HG03432 (cell line): ENCODE results near the gene CISD1.
"Not testable (repeated sequence)": the region's sequence is repeated elsewhere in the genome, so short reads cannot be mapped to it uniquely, and the experiment has no call there.

Source experiments
- ATAC-seq: cut with Tn5 transposase; IDR thresholded peaks from one replicate; pipeline ENCODE4 v1.9.1; 2021; ENCODE audit warnings: mild to moderate bottlenecking, moderate library complexity; ENCODE audit not compliant: unreplicated experiment

Gene CISD1

GRCh38 chr10:58268946-58269781 is at the start of gene CISD1:
Gene CISD1, plus strand, starts transcription at chr10:58269162. Its CDS starts 112 bp downstream, at chr10:58269274.
- ATAC-seq = peak; percentile 71

GRCh38 chr10:58219875-58220274 is 49.1 kb upstream of the CISD1 start:
- ATAC-seq = no peak

- no peak for ATAC-seq
Measured at GRCh38 chr10:58220769-58221451, 48.1 kb upstream of the CISD1 start.

DNA sequence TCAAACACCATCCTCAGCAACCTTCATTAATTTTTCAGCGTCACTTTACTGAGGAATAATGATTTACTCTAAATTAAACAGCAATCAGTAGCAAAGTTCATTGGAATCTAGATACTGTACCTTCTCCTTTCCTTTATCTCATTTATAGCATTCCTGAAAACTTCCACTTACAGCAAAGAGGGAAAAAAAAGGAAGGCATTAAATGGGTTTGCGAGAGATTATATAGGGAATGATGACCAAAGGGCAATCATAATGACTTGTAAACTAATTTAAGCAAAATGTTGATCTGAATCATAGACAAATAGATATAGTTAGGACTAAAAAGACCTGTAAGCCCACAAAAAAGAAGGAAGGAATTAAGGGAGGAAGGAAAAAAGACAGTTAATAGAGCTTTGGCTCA is 43.3 kb upstream of the CISD1 start:
- no peak for ATAC-seq

DNA sequence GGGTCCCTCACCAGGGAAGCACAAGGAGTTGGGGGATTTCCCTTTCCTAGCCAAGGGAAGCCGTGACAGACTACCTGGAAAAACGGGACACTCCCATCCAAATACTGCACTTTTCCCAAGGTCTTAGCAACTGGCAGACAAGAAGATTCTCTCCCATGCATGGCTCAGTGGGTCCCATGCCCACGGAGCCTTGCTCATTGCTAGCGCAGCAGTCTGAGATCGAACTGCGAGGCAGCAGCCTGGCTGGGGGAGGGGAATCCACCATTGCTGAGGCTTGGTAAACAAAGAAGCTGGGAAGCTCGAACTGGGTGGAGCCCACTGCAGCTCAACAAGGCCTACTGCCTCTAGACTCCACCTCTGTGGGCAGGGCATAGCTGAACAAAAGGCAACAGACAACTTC is 39.1 kb upstream of the CISD1 start:
- ATAC-seq = not testable (repeated sequence)

DNA sequence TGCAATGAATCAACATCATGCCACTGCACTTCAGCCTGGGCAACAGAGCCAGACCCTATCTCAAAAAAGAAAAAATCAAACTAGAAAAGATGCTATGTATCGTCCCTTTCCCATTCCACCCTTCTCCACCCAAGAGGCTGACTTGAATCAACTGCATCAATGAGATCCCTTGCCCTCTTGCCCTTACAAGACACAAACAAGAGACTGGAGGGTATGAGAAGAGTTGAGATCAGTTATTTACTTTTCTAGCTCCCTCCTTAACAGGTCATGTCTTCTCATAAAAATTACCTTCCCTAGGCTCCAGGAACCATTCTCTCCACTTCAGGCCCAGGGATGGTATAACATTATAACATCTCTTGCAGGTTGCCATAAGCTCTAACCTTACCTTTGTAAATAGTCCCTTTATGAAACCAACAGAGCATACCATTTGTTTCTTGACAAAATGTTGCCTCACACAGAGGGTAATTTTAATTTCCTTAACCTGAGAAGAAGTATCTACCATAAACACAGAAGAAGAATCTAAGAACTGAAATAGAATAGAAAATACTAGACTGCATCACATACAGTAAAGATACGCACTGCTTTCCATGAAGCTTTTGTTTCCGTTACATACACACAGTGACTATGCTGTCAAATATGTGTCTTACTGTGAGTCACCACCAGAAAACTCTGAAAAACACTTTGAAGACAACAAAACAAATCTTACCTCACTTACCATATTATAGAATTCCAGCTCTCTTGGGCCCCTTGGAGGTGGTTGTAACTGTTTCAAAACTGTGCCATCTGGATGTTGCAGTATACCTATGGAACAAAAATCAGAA is 31.7 kb upstream of the CISD1 start:
- ATAC-seq = no peak

GRCh38 chr10:58239561-58240169 is 29.3 kb upstream of the CISD1 start:
- no peak for ATAC-seq

GRCh38 chr10:58240531-58240930 is 28.4 kb upstream of the CISD1 start:
- no peak for ATAC-seq

GRCh38 chr10:58241346-58241745 is 27.6 kb upstream of the CISD1 start:
- no peak for ATAC-seq

DNA sequence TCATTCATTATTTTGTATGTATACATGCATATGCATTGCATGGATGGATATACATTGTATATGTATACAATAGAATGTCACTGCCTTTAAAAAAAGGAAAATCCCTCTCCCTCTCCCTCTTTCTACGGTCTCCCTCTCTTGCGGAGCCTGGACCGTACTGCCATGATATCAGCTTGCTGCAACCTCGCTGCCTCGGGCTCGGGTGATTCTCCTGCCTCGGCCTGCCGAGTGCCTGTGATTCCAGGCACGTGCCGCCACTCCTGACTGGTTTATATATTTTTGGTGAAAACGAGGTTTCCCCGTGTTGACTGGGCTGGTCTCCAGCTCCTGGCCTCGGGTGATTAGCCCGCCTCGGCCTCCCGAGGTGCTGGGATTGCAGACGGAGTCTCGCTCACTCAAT is 25.7 kb upstream of the CISD1 start:
- ATAC-seq = no peak

DNA sequence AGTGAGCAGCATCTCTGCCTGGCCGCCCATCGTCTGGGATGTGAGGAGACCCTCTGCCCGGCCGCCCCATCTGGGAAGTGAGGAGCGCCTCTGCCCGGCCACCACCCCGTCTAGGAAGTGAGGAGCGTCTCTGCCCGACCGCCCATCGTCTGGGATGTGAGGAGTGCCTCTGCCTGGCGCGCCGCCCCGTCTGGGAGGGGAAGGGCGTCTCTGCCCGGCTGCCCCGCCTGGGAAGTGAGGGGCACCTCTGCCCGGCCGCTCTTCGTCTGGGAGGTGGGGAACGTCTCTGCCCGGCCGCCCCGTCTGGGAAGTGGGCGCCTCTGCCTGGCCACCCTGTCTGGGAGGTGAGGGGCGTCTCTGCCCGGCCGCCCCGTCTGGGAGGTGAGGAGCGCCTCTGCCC is 25.2 kb upstream of the CISD1 start:
- ATAC-seq = not testable (repeated sequence)

- ATAC-seq = not testable (repeated sequence)
Measured at GRCh38 chr10:58244242-58244641, 24.7 kb upstream of the CISD1 start.

DNA sequence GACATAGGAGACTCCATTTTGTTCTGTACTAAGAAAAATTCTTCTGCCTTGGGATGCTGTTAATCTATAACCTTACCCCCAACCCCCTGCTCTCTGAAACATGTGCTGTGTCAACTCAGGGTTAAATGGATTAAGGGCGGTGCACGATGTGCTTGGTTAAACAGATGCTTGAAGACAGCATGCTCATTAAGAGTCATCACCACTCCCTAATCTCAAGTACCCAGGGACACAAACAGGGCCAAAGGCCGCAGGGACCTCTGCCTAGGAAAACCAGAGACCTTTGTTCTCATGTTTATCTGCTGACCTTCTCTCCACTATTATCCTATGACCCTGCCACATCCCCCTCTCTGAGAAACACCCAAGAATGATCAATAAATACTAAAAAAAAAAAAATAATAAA is 24.3 kb upstream of the CISD1 start:
- ATAC-seq = not testable (repeated sequence)

DNA sequence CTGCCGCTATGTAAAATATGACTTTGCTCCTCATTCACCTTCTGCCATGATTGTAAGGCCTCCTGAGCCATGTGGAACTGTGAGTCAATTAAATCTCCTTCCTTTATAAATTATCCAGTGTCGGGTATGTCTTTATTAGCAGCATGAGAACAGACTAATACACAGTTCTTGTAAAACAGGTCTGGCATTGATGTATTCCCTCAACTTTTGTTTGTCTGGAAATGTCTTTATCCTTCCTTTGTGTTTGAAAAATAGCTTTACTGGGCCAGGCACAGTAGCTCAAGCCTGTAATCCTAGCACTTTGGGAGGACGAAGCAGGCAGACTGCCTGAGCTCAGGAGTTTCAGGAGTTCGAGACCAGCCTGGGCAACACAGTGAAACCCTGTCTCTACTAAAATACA is 15.8 kb upstream of the CISD1 start:
- ATAC-seq = no peak

DNA sequence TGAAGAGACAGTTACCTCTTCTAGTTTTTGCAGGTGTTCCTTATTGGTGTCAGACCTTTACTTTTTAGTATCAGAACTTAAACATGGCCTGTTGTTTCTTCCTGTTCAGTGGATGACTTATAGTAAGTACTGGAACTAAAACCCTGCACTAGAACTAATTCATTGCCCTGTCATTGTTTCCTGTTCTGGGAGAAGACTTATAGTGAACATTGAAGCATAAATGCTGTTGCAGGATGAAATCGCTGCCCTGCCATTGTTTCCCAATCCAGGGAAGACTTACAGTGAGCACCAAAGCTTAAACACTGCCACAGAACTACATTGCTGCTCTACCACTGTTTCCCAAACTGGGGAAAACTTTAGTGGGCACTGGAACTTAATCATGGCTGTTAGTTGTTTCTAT is 14.3 kb upstream of the CISD1 start:
- ATAC-seq = no peak

- not testable (repeated sequence) for ATAC-seq
Measured at GRCh38 chr10:58256013-58256780, 12.8 kb upstream of the CISD1 start.

GRCh38 chr10:58258977-58259692 is 9.8 kb upstream of the CISD1 start:
- ATAC-seq = no peak

DNA sequence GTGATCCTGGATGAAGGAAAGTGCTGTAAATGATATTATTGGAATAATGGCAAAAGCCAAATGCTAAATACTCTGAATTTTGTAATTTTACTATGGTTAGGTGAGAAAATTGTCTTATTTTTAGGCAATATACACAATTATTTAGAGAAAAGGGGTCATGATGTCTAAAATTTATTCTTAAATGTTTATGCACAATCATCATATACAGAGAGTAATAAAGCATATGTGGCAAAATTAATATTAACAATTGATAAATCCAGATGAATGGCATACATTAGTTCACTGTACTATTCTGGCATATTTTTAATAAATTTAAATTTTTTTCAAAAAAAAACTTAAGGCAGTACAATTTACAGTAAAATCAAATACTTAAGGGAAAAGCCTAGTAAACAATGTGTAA is 8.6 kb upstream of the CISD1 start:
- ATAC-seq = no peak

- ATAC-seq = no peak
Measured at GRCh38 chr10:58262766-58263165, 6.2 kb upstream of the CISD1 start.

DNA sequence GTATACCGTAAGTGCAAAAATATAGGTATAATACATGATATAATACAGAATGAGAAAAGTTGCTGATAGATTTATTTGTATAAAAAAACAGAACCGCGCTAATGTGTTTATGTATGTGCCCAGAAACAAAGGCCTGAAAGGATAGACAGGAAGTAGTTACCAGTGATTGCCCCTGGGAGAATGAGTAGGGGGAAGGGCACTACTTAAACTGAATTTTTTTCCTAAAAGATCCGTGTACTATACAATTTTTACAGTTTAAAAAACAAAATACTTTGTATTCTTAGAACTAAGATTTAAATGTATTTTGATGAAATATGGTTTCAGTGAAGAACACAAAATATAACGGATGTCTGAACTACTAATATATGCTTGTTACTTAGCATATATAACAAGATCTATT is 4.2 kb upstream of the CISD1 start:
- no peak for ATAC-seq
